ENCODE data around the gene SAMD14. TPM values are rescaled to one million over a fixed set of nuclear protein-coding genes. Genes with fewer than 3 reads are reported as not detected.
A peak's percentile ranks its signal among the peaks of the same experiment; 100 is the strongest.
"Not testable (repeated sequence)": the region's sequence is repeated elsewhere in the genome, so short reads cannot be mapped to it uniquely, and the experiment has no call there.

The SAMD14 gene
- total and polyA plus RNA-seq, 7 donors: 0.55 to 2.7 (median 1.0) TPM

DNA sequence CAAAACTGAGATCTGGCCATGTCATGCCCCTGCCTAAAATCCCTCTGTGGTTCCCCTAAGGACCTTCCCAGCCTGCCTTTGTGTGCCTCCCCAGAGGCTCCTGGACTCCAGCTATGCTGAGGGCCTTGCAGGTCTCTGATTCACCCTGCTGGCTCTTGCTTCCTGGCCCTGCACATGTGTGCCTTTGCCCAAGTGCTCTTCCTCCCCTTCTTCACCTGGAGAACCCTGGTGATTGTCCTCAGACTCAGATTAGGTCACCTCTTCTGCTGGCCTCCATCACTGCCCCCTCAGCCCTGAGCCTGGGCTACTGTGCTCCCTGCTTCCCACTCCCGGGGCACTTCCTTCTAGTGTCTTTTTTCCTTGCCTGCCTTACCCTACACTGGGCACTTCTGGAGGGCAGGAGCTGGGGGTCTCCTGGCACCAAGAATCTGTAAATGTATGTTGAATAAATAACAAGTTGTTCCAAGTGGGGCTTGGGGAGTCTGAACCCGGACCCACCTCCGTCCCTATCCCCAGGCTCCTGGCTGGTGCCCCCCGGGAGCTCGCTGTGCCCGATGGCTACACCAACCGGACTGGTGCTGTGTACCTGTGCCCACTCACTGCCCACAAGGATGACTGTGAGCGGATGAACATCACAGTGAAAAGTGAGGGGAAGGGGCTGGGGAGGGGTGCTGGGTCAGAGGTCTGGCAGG, 66.3 kb downstream of the SAMD14 start:
- peak overlapping the region; percentile 92 for H3K27ac ChIP-seq
- peaks cover 0 to 5% of the 10 kb centered on the region in 2 donors for H3K36me3 ChIP-seq (ENCODE audit: insufficient read depth in 1 of 2, low read depth in 1 of 2)
- DNase-seq (no peak), ATAC-seq (no peak)
- H3K27me3 ChIP-seq (ENCODE audit: insufficient read depth in 3 of 3, low read length in 2 of 3): no peaks in the 10 kb centered on the region
- H3K9me3 ChIP-seq: no peaks in the 10 kb centered on the region
- TF ChIP-seq, protein P1, sequence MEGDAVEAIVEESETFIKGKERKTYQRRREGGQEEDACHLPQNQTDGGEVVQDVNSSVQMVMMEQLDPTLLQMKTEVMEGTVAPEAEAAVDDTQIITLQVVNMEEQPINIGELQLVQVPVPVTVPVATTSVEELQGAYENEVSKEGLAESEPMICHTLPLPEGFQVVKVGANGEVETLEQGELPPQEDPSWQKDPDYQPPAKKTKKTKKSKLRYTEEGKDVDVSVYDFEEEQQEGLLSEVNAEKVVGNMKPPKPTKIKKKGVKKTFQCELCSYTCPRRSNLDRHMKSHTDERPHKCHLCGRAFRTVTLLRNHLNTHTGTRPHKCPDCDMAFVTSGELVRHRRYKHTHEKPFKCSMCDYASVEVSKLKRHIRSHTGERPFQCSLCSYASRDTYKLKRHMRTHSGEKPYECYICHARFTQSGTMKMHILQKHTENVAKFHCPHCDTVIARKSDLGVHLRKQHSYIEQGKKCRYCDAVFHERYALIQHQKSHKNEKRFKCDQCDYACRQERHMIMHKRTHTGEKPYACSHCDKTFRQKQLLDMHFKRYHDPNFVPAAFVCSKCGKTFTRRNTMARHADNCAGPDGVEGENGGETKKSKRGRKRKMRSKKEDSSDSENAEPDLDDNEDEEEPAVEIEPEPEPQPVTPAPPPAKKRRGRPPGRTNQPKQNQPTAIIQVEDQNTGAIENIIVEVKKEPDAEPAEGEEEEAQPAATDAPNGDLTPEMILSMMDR (IDR thresholded peaks at IDR 0.05): no peak
- 94 to 98% (median 95%) methylated on average over 8 of the region's 8 CpGs for WGBS, 3 donors
- no peak overlapping the region for H3K4me3 ChIP-seq
- intact Hi-C loops (cut with DNase I): no loop called here
- peaks cover 93% of the 10 kb centered on the region for H3K4me1 ChIP-seq

DNA sequence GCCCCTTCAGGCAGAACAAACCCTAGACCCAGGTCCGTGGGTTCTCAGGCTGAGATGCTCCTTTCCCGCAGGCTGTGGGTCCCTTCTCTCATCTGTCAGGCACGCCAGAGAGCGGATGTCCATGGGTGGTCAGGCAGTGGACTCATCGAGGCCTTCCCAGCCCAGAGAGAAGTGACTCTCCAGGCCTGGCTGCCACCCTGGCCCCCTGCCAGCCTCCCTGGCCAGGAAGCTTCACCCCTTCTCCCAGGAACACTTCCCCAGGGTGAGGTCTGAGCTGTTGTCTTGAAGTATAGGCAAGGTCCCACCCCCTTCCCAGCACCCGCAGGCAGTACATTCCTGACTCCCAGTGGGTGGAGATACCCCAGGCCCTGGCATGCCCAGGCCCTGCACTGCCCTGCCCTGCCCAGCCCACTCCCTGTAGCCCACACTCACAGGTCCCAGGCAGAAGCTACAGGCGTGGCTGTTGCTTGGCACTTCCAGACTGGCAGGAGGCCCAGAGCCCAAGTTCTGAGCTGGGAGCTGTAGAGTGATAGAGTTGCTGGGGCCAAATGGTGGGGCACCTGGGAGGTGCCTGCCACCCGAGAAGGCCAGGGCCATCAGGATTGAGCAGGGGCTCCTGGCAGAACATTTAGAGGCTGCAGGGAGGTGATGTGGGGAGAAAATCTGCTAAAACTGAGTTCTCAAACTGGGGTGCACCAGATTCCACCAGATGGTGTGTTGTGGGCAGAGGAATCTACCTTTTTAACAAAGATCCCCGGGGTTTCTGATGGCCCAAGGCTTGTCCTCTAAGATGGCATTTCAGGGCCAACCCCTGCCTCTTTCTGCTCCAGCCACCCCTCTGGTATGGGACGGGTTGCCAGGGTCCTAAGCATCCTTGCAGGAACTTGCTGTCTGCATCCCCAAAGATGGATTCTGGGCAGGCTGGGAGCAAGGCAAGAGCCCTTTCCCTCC, 67.4 kb downstream of the SAMD14 start:
- no peaks in the 10 kb centered on the region for H3K36me3 ChIP-seq (ENCODE audit: insufficient read depth in 1 of 2, low read depth in 1 of 2)
- peak; percentile 74 to 89 for DNase-seq
- H3K9me3 ChIP-seq: no peaks in the 10 kb centered on the region
- H3K4me3 ChIP-seq: peak overlapping the region; percentile 35
- peak; percentile 66 to 71 (median 70) for ATAC-seq
- intact Hi-C loops (cut with DNase I): no loop called here
- WGBS, 3 donors: 39 to 59% (median 40%) methylated on average over 10 of the region's 10 CpGs
- TF ChIP-seq, protein P1 (IDR thresholded peaks at IDR 0.05): no peak
- H3K27ac ChIP-seq: peak overlapping the region; percentile 92
- H3K4me1 ChIP-seq: peaks cover 95% of the 10 kb centered on the region
- no peaks in the 10 kb centered on the region for H3K27me3 ChIP-seq (ENCODE audit: insufficient read depth in 3 of 3, low read length in 2 of 3)

DNA sequence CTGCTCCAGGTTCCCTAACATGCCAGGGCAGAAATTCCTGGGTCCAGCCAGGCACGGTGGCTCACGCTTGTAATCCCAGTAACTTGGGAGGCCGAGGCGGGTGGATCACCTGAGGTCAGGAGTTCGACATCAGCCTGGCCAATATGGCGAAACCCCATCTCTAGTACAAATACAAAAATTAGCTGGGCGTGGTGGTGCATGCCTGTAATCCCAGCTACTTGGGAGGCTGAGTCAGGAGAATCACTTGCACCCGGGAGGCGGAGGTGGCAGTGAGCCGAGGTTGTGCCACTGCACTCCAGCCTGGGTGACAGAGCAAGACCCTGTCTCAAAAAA, 68.3 kb downstream of the SAMD14 start:
- intact Hi-C loops (cut with DNase I); H3K9me3 ChIP-seq; DNase-seq; H3K27me3 ChIP-seq (ENCODE audit: insufficient read depth in 3 of 3, low read length in 2 of 3); ATAC-seq; H3K36me3 ChIP-seq (ENCODE audit: insufficient read depth in 1 of 2, low read depth in 1 of 2): not testable (repeated sequence)
- 48 to 58% (median 58%) methylated on average over 10 of the region's 10 CpGs for WGBS, 3 donors
- peak overlapping the region; percentile 92 for H3K27ac ChIP-seq
- H3K4me1 ChIP-seq: peaks cover 94% of the 10 kb centered on the region
- peak overlapping the region; percentile 35 for H3K4me3 ChIP-seq

DNA sequence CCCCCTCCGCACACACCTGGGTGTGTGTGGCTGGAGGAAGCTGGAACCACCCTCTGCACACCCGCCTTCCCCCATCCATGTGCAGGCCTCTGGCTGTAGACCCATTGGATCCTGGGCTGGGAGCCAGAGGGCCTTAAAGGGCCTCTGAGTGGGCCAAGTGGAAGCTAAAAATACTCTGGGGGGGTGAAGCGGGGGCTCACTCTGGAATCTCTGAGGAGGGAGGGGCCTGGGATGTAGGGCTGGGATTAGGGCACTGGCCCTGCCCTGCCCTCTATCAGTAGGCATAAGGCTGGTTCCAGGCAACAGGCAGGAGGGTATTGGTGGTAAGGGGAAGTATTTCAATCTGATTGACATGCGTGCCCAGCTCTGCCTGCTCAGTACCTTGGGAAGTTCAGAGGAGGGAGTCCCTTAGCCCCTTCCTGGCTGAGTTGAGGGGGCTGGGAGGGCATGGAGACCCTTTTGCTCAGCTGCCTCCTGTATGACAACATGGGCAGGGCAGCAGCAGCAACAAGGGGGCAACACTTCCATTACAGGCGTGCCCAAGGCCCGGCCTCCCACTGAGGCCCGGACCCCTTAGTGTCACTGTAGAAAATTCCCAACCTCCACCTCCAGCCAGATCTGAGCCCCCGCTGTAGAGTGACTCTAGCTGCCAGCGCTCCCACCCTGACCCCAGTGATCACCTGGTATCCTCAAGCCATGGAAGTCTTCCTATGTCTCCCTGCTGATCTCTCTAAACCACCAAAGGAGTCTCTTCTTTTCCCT, 68.8 kb downstream of the SAMD14 start:
- ATAC-seq (peak; percentile 58 to 75 (median 72)), DNase-seq (peak; percentile 78 to 92)
- Histone ChIP-seq H3K27me3 (ENCODE audit: insufficient read depth in 3 of 3, low read length in 2 of 3) (no peaks in the 10 kb centered on the region), H3K27ac (peak overlapping the region; percentile 92), H3K9me3 (no peaks in the 10 kb centered on the region), H3K36me3 (ENCODE audit: insufficient read depth in 1 of 2, low read depth in 1 of 2) (no peaks in the 10 kb centered on the region), H3K4me1 (peaks cover 93% of the 10 kb centered on the region), H3K4me3 (peak overlapping the region; percentile 76)
- intact Hi-C loops (cut with DNase I): no loop called here
- TF ChIP-seq, protein P1 (IDR thresholded peaks at IDR 0.05): no peak
- WGBS, 3 donors: 56 to 62% (median 58%) methylated on average over 9 of the region's 9 CpGs

Other genes with a start within 250 kb of the SAMD14 start
- gene DLX4, start 161.0 kb downstream of the SAMD14 start, total RNA-seq: not detected
- gene DLX4, start 161.0 kb downstream of the SAMD14 start, polyA plus RNA-seq: not detected
- not detected for gene DLX3, start 134.9 kb downstream of the SAMD14 start, total RNA-seq
- under 1 TPM in 1 of 3 donors, not detected in 2; 0.03 TPM for gene DLX3, start 134.9 kb downstream of the SAMD14 start, polyA plus RNA-seq
- gene ITGA3, start 74.0 kb downstream of the SAMD14 start, total RNA-seq: 10 to 100 TPM in 3 of 4 donors, 1 to 10 TPM in 1; 7.8 to 21.9 (median 15.0) TPM
- 10 to 100 TPM in 1 of 3 donors, 1 to 10 TPM in 2; 4.9 to 21.5 (median 5.6) TPM for gene ITGA3, start 74.0 kb downstream of the SAMD14 start, polyA plus RNA-seq
- gene PDK2, start 34.8 kb downstream of the SAMD14 start, total RNA-seq: 100 to 1,000 TPM in 2 of 4 donors, 10 to 100 TPM in 2; 79.3 to 213 (median 110) TPM
- 10 to 100 TPM; 50.3 to 99.4 (median 55.2) TPM for gene PDK2, start 34.8 kb downstream of the SAMD14 start, polyA plus RNA-seq
- gene PPP1R9B, start 20.5 kb upstream of the SAMD14 start, total RNA-seq: 10 to 100 TPM; 15.1 to 26.5 (median 18.4) TPM
- gene PPP1R9B, start 20.5 kb upstream of the SAMD14 start, polyA plus RNA-seq: 10 to 100 TPM in 2 of 3 donors, 1 to 10 TPM in 1; 7.0 to 11.3 (median 11.0) TPM
- gene SGCA, start 35.8 kb upstream of the SAMD14 start, total RNA-seq: 100 to 1,000 TPM; 245 to 291 (median 266) TPM
- gene SGCA, start 35.8 kb upstream of the SAMD14 start, polyA plus RNA-seq: 100 to 1,000 TPM; 120 to 254 (median 151) TPM
- 10 to 100 TPM; 10.2 to 46.6 (median 18.7) TPM for gene COL1A1, start 71.5 kb upstream of the SAMD14 start, total RNA-seq
- gene COL1A1, start 71.5 kb upstream of the SAMD14 start, polyA plus RNA-seq: 1 to 10 TPM; 2.3 to 5.4 (median 3.3) TPM
- not detected for gene TMEM92, start 144.3 kb upstream of the SAMD14 start, total RNA-seq
- gene TMEM92, start 144.3 kb upstream of the SAMD14 start, polyA plus RNA-seq: under 1 TPM in 2 of 3 donors, not detected in 1; 0.01 to 0.07 TPM
- 1 to 10 TPM; 3.4 to 6.1 (median 4.3) TPM for gene XYLT2, start 216.0 kb upstream of the SAMD14 start, total RNA-seq
- gene XYLT2, start 216.0 kb upstream of the SAMD14 start, polyA plus RNA-seq: 1 to 10 TPM; 2.8 to 6.3 (median 3.2) TPM
- 100 to 1,000 TPM in 2 of 4 donors, 10 to 100 TPM in 2; 70.7 to 133 (median 95.3) TPM for gene MRPL27, start 243.0 kb upstream of the SAMD14 start, total RNA-seq
- gene MRPL27, start 243.0 kb upstream of the SAMD14 start, polyA plus RNA-seq: 100 to 1,000 TPM; 128 to 468 (median 281) TPM
- gene EME1, start 243.1 kb upstream of the SAMD14 start, total RNA-seq: under 1 TPM in 2 of 4 donors, not detected in 2; 0.15 to 0.32 TPM
- under 1 TPM; 0.06 to 0.39 (median 0.29) TPM for gene EME1, start 243.1 kb upstream of the SAMD14 start, polyA plus RNA-seq

Data from psoas muscle (tissue), 8 donors.